GM12875 (cell line): ENCODE results near the gene CEBPZOS.
A peak's percentile ranks its signal among the peaks of the same experiment; 100 is the strongest.
"Not testable (repeated sequence)": the region's sequence is repeated elsewhere in the genome, so short reads cannot be mapped to it uniquely, and the experiment has no call there.

Source experiments
- H3K4me3 ChIP-seq: one replicate; pipeline ENCODE4 v1.5.1; 2011; ENCODE audit warnings: low read depth, low read length, control low read depth
- CTCF ChIP-seq: IDR thresholded peaks from 2 replicates; pipeline ENCODE4 v1.5.1; 2011; ENCODE audit warnings: low read depth, mild to moderate bottlenecking, control low read depth, inconsistent platforms, low read length, moderate library complexity, borderline replicate concordance; ENCODE audit not compliant: insufficient read depth

Gene CEBPZOS

GRCh38 chr2:37224063-37224462 is 27.8 kb downstream of the CEBPZOS start:
- TF ChIP-seq CTCF, result no peak
- H3K4me3 ChIP-seq, result no peak overlapping the region

DNA sequence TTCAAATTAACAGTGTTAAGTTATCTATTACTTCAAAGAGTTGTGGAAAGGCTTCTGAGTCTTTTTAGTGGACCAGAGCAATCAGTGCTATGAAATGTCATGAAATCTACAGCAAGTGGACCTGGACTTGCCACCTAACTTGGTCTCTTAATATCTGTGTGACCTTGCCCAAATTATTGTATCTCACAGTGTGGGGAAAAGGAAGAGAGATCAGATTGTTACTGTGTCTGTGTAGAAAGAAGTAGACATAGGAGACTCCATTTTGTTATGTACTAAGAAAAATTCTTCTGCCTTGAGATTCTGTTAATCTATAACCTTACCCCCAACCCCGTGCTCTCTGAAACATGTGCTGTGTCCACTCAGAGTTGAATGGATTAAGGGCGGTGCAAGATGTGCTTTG is 28.8 kb downstream of the CEBPZOS start:
- H3K4me3 ChIP-seq, result not testable (repeated sequence)

DNA sequence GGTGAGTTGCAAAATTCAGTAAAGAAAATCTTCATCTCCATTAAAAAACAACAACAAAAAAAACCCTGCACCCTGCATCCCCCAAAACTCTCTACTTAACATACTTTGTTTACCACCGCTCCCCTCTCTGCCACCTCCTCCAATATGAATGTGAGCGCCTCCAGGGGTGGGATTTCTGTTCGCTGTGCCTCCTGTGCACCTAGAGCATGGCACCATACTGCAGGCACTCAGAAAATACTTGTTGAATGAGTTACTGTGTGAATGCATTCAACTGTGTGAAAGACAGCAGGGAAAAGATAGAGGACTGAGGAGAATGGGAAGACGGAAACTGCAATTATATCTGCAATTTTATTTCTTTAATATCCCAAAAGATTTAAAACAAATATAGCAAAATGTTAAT is 30.6 kb downstream of the CEBPZOS start:
- no peak for TF ChIP-seq CTCF
- H3K4me3 ChIP-seq, result no peak overlapping the region

DNA sequence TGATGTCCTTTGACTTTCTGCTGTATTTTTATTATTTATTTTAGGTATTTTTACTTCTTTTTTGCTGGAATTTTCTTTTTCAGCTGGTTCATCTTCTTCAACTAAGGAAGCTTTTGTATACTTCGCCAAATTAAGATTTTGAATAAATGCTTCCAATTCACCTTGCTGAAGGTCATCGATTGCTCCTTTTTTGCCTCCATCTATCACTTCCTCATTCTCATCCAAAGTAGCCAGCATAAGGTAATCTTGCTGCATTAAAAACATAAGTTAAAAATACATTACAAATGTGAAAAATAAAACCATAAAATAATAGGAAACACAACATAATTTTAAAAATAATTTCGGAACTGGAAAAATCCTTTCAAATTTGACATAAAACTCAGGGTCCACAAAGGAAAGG is 32.5 kb downstream of the CEBPZOS start:
- TF ChIP-seq CTCF, result no peak
- no peak overlapping the region for H3K4me3 ChIP-seq

DNA sequence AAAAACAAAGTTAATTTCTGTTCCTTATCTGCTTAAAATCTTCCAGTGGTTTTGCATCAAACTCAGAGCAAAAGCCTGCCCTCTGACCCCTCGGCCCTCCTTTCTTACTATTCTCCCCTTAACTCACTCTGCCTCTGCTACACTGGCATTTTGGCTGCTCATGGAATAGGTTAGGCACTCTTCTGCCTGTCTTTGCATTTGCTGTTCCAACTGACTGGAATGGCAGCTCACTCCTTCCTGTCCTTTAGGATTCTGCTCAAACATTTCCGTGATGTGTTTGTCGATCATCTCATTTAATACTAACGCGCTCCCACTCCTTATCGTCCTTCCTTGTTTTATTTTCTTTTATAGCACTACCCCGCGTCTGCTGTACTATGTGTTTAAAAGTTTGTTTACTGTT is 34.3 kb downstream of the CEBPZOS start:
- TF ChIP-seq CTCF, result no peak
- peak overlapping the region; percentile 72 for H3K4me3 ChIP-seq

DNA sequence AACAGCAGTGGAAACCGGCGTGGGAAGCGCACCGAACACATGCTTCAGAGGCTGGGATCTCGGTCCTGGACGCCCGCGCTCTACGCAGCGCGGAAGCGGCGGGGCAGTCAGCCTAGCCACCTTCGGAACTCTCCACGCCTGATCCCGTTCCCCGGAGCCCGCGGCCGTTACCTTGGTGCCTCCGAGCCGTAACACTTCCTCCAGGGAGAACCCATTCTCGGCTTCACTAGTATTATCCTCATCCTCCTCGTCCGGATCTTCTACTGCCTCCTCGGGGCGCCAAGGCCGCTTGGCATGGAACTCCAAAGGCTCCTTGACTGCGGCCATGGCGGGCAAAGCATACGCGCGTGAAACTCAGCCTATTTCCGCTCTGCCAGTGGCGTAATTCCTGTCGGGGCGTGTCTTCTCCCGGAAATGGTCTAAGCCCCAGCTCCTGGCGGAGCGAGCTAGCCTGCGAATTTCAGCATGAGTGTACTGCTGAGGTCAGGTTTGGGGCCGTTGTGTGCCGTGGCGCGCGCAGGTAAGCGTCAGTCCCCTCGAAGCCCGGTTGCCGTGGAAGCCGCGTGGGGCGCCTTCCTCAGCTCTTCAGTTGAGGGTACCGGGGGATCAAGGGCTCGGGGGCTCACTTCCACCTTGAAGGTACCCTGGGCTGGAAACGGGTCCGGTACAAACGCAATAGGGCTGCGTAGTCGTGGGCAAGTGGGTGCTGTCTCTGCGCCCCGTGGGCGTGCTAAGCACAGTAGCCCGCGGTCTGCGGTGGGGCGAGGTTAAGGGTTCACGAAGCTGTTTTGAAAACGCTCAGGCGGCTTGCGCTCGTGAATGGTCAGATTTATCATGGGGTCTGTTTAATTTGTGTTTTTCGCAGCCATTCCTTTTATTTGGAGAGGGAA is 35.2 kb downstream of the CEBPZOS start, which contains the start of the genes CEBPZ and NDUFAF7:
TSS of gene CEBPZ (minus strand) at position 356 of the 890 bp plus-strand sequence. CDS start at position 327, 29 bp downstream.
TSS of gene NDUFAF7 (plus strand) at position 418 of the 890 bp plus-strand sequence. CDS start at position 466, 48 bp downstream.
- TF ChIP-seq CTCF, result no peak
- H3K4me3 ChIP-seq, result peak within 1 kb of the TSS; percentile 72

DNA sequence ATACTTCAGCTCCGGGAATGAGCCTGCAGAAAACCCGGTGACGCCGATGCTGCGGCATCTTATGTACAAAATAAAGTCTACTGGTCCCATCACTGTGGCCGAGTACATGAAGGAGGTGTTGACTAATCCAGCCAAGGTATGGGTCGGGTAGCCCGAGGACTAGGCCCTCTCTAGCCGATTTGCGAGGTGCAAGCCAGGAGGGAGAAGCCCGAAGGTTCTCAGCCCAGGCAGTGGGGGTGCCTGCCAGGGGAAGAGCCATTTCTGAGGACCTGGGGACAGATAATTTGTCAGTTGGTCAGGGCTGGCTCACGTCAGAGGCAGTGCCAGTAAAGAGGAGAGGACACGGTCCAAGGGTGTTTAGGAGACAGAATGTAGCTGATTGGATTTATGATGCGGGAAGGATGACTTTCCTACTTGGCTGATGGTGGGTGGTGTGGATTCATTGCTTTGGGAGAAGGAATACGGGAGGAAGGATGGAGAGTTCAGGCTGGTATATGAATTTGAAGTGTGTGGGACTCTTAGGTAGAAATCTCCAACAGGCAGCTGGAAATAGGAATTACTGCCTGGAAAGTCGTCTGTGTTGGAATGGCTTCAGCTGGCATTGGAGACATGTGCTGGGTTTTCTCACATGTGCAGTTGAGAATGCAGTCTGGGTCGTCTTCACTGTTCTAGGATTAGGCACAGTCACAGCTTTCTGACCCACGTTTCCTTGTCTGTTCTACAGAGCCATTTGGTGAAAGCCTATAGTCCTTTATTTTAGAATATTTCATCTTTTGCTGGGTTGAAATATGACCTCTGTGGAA is 36.0 kb downstream of the CEBPZOS start:
- TF ChIP-seq CTCF, result no peak

More for the DNA sequence above, 36.0 kb downstream of the CEBPZOS start:
- H3K4me3 ChIP-seq, result peak overlapping the region; percentile 72
